ENCODE measurements around the gene SLC10A7. TPM values are rescaled to one million over a fixed set of nuclear protein-coding genes. Genes with fewer than 3 reads are reported as not detected.

The SLC10A7 gene
- total and polyA plus RNA-seq, 2 of the 8 experiments (the other 6 are each of a cell fraction or from before 2014, with no cell fraction given): 2.5 to 2.9 TPM

DNA sequence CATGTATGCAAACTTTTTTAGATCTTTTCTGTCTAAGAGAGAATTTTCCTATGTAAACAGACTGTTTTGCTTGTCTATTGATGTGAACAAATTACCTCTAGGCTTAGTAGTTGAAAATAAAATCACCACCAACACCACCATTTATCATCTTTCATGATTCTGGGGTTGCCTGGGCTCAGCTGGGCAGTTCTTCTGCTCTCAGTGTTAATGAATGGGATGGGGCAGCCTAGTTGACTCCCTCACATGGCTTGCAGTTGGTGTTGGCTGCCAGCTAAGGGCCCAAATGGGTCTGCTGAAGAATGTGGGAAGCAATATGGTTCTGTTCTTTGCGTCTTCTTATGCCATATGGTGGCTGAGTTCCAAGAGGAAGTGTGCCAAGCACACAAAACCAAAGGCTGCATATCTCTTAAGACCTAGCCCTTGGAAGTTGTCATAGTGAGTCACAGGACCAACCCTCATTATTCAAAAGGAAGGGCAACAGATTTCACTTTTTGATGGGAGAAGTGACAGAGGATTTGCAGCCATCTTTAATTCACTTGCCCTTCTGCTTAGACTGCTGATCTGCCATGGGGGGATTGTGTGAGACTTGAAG is 289.5 kb downstream of the SLC10A7 start (continued):
- TF ChIP-seq RAD21 (IDR thresholded peaks at IDR 0.05 in 1 of 2, conservative IDR thresholded peaks at IDR 0.05 in 1 of 2; ENCODE audit: low read depth in 2 of 2, low read length in 2 of 2) (no peak), TCF12 (IDR thresholded peaks at IDR 0.05; ENCODE audit: low read depth, low read length) (no peak), BACH1 (IDR thresholded peaks at IDR 0.05; ENCODE audit: low read length) (no peak), GTF2F1 (IDR thresholded peaks at IDR 0.05; ENCODE audit: borderline replicate concordance, low read depth, low read length) (no peak), CHD7 (IDR thresholded peaks at IDR 0.05; ENCODE audit: insufficient replicate concordance, low read length) (no peak), SP2 (IDR thresholded peaks at IDR 0.05; ENCODE audit: low read length) (no peak)
